ENCODE measurements around the gene PDZD4. TPM values are rescaled to one million over a fixed set of nuclear protein-coding genes. Genes with fewer than 3 reads are reported as not detected.

PDZD4 gene
- total RNA-seq, 6 donors from 2014 or later: 1.6 to 8.9 (median 6.3) TPM

DNA sequence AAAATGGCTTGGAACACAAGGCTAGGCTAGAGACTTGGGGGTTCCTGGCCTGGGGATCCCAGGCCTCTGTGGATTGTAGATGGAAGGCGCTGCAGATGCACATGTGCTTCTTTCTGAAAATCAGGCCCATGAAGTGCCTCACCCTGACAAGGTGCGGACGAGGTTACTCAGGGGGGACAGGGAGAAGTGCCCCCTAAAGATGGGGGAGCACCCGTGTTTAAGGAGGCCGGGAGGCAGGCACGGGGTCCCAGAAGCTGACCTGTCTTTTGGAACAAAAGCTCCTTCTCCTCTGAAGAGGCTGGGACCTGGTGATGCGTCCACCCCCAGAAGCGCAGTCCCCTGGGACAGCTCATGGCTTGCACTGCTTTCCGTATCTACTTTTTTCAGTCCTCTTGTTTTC, 2.4 kb downstream of the PDZD4 start:
- WGBS, 2 donors: 77 to 97% methylated on average over 4 to 9 of the region's 9 CpGs
- Histone ChIP-seq H3K27me3 (peaks cover 0 to 16% (median 4%) of the 10 kb centered on the region in 4 donors), H3K4me3 (no peak overlapping the region), H3K36me3 (no peaks in the 10 kb centered on the region), H3K27ac (no peak overlapping the region), H3K4me1 (peaks cover 8 to 21% (median 12%) of the 10 kb centered on the region in 4 donors), H3K9me3 (no peaks in the 10 kb centered on the region)
- ATAC-seq (ENCODE audit: low FRiP score in 2 of 2) (no peak), DNase-seq (no peak)
- TF ChIP-seq EP300 (IDR thresholded peaks at IDR 0.05) (no peak), POLR2AphosphoS5 (IDR thresholded peaks at IDR 0.05) (no peak), POLR2A (IDR thresholded peaks at IDR 0.05) (no peak)
- TF ChIP-seq, protein P1, sequence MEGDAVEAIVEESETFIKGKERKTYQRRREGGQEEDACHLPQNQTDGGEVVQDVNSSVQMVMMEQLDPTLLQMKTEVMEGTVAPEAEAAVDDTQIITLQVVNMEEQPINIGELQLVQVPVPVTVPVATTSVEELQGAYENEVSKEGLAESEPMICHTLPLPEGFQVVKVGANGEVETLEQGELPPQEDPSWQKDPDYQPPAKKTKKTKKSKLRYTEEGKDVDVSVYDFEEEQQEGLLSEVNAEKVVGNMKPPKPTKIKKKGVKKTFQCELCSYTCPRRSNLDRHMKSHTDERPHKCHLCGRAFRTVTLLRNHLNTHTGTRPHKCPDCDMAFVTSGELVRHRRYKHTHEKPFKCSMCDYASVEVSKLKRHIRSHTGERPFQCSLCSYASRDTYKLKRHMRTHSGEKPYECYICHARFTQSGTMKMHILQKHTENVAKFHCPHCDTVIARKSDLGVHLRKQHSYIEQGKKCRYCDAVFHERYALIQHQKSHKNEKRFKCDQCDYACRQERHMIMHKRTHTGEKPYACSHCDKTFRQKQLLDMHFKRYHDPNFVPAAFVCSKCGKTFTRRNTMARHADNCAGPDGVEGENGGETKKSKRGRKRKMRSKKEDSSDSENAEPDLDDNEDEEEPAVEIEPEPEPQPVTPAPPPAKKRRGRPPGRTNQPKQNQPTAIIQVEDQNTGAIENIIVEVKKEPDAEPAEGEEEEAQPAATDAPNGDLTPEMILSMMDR (IDR thresholded peaks at IDR 0.05): no peak

DNA sequence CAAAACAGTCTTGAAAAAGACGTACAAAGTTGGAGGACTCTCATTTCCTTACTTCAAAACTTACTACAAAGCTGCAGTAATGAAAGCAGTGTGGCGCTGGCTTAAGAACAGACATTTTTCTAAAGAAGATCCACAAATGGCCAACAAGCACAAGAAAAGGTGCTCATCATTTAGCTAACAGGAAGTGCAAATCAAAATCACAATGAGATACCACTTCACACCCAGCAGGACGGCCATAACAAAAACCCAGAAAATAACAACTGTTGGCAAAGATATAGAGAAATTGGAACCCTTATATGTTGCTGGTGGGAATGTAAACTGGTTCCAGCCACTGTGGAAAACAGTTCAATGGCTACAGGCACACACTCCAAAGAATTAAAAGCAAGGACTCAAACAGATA, 3.3 kb downstream of the PDZD4 start:
- no peaks in the 10 kb centered on the region for H3K9me3 ChIP-seq
- no peak for TF ChIP-seq POLR2A (IDR thresholded peaks at IDR 0.05)
- TF ChIP-seq EP300 (IDR thresholded peaks at IDR 0.05): no peak
- TF ChIP-seq, protein P1 (IDR thresholded peaks at IDR 0.05): no peak
- TF ChIP-seq POLR2AphosphoS5 (IDR thresholded peaks at IDR 0.05): no peak
- no peak overlapping the region for H3K4me3 ChIP-seq
- no peak for ATAC-seq (ENCODE audit: low FRiP score in 2 of 2)
- 65 to 80% methylated on average over 3 of the region's 3 CpGs for WGBS, 2 donors
- H3K4me1 ChIP-seq: peaks cover 8 to 21% (median 12%) of the 10 kb centered on the region in 4 donors
- DNase-seq: no peak
- H3K27ac ChIP-seq: no peak overlapping the region
- peaks cover 0 to 16% (median 4%) of the 10 kb centered on the region in 4 donors for H3K27me3 ChIP-seq
- no peaks in the 10 kb centered on the region for H3K36me3 ChIP-seq

DNA sequence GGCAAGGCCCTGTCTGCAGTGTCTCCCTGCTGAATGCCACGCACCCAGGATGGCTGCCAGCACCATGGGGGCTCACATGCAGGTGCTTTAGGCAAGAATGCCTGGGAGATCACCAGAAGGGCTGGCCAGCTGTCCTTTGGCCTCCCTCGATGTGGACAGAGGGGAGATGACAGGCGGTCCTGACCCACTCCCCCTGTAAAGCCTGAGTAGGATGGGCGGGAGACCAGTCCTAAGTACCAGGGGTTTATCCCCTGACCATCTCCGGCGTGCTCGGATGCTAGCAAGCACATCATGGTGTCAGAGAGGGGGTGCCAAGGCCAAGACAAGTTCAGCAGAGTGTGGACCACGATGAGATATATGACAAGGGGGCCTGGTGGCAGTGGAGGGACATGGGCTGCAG, 5.3 kb downstream of the PDZD4 start:
- no peaks in the 10 kb centered on the region for H3K36me3 ChIP-seq
- no peak overlapping the region for H3K27ac ChIP-seq
- H3K4me3 ChIP-seq: no peak overlapping the region
- DNase-seq (no peak), ATAC-seq (ENCODE audit: low FRiP score in 2 of 2) (no peak)
- no peaks in the 10 kb centered on the region for H3K9me3 ChIP-seq
- 40 to 75% methylated on average over 1 to 8 of the region's 8 CpGs for WGBS, 2 donors
- no peak for TF ChIP-seq EP300 (IDR thresholded peaks at IDR 0.05)
- no peak for TF ChIP-seq POLR2AphosphoS5 (IDR thresholded peaks at IDR 0.05)
- TF ChIP-seq, protein P1 (IDR thresholded peaks at IDR 0.05): no peak
- TF ChIP-seq POLR2A (IDR thresholded peaks at IDR 0.05): no peak
- peaks cover 0 to 22% (median 3%) of the 10 kb centered on the region in 4 donors for H3K27me3 ChIP-seq
- peaks cover 7 to 18% (median 11%) of the 10 kb centered on the region in 4 donors for H3K4me1 ChIP-seq

DNA sequence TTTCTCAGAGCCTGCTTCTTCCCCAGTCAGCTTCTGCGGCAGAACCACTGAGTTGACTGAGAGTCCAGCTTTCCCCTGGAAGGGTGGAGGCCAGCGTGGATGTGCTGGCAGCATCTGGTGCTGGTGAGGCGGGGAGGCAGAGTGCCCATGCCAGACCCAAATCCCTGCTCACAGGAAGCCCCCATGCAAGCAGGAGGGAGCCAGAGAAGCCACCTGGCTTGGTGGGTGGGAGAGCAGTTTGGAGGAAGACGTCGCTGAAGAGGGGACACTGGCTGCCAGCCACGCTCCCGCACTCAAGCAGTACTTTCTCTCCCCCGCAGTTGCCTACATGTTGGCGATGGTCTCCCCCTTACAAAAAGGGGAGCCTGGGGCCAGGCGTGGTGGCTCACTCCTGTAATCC, 6.0 kb downstream of the PDZD4 start:
- ATAC-seq (ENCODE audit: low FRiP score in 2 of 2): no peak
- Histone ChIP-seq H3K36me3 (no peaks in the 10 kb centered on the region), H3K27me3 (peaks cover 0 to 22% (median 0%) of the 10 kb centered on the region in 4 donors)

More for the DNA sequence above, 6.0 kb downstream of the PDZD4 start:
- Histone ChIP-seq H3K9me3 (no peaks in the 10 kb centered on the region), H3K27ac (no peak overlapping the region), H3K4me3 (no peak overlapping the region), H3K4me1 (peaks cover 2 to 14% (median 6%) of the 10 kb centered on the region in 4 donors)
- WGBS, 2 donors: 86 to 100% methylated on average over 1 to 10 of the region's 10 CpGs
- DNase-seq: no peak
- TF ChIP-seq POLR2A (IDR thresholded peaks at IDR 0.05): no peak
- TF ChIP-seq EP300 (IDR thresholded peaks at IDR 0.05): no peak
- TF ChIP-seq POLR2AphosphoS5 (IDR thresholded peaks at IDR 0.05): no peak
- TF ChIP-seq, protein P1 (IDR thresholded peaks at IDR 0.05): no peak
